HEK293 (cell line): Measurements from ENCODE around the gene KATNAL2.

Source experiments
- CTCF ChIP-seq: fragments of 450-650 bp; formaldehyde crosslinking; IDR thresholded peaks from 2 replicates; pipeline ENCODE4 v1.5.1; 2016; ENCODE audit warnings: missing biosample characterization, missing genetic modification characterization
- MZF1 ChIP-seq: fragments of 450-650 bp; formaldehyde crosslinking; IDR thresholded peaks from 2 replicates; pipeline ENCODE4 v1.5.1; 2017; ENCODE audit warnings: missing biosample characterization, missing genetic modification characterization, borderline replicate concordance
- PRDM2 ChIP-seq: fragments of 450-650 bp; formaldehyde crosslinking; IDR thresholded peaks from 2 replicates; pipeline ENCODE4 v1.5.1; 2016; ENCODE audit warnings: missing biosample characterization, missing genetic modification characterization, borderline replicate concordance
- ZBTB49 ChIP-seq: fragments of 450-650 bp; formaldehyde crosslinking; IDR thresholded peaks from 2 replicates; pipeline ENCODE4 v1.5.1; 2016; ENCODE audit warnings: missing biosample characterization, missing genetic modification characterization, low read depth
- ZNF138 ChIP-seq: fragments of 450-650 bp; formaldehyde crosslinking; IDR thresholded peaks from 2 replicates; pipeline ENCODE4 v1.5.1; 2016; ENCODE audit warnings: missing biosample characterization, missing genetic modification characterization, borderline replicate concordance
- ZNF24 ChIP-seq: fragments of 450-650 bp; formaldehyde crosslinking; IDR thresholded peaks from 2 replicates; pipeline ENCODE4 v1.5.1; 2016; ENCODE audit warnings: missing biosample characterization, missing genetic modification characterization
- ZNF510 ChIP-seq: fragments of 450-650 bp; formaldehyde crosslinking; IDR thresholded peaks from 2 replicates; pipeline ENCODE4 v1.5.1; 2018; ENCODE audit warnings: mild to moderate bottlenecking, missing genetic modification characterization, missing biosample characterization; ENCODE audit not compliant: insufficient replicate concordance
- ZNF561 ChIP-seq: fragments of 450-650 bp; IDR thresholded peaks from 2 replicates; pipeline ENCODE4 v1.5.1; 2018; ENCODE audit warnings: missing biosample characterization, missing genetic modification characterization, borderline replicate concordance

GRCh38 chr18:47121146-47121545 is 203.7 kb downstream of the KATNAL2 start:
- TF ChIP-seq CTCF (tag by site-specific recombination): no peak
- TF ChIP-seq ZNF138 (tag by site-specific recombination): no peak
- no peak for TF ChIP-seq PRDM2 (tag by site-specific recombination)
- TF ChIP-seq MZF1 (tag by site-specific recombination): no peak
- no peak for TF ChIP-seq ZBTB49
- no peak for TF ChIP-seq ZNF24 (tag by site-specific recombination)
- no peak for TF ChIP-seq ZNF561 (tag by site-specific recombination)
- TF ChIP-seq ZNF510 (tag by site-specific recombination): no peak
